ENCODE results near the gene C9orf78.
A peak's percentile ranks its signal among the peaks of the same experiment; 100 is the strongest.

DNA sequence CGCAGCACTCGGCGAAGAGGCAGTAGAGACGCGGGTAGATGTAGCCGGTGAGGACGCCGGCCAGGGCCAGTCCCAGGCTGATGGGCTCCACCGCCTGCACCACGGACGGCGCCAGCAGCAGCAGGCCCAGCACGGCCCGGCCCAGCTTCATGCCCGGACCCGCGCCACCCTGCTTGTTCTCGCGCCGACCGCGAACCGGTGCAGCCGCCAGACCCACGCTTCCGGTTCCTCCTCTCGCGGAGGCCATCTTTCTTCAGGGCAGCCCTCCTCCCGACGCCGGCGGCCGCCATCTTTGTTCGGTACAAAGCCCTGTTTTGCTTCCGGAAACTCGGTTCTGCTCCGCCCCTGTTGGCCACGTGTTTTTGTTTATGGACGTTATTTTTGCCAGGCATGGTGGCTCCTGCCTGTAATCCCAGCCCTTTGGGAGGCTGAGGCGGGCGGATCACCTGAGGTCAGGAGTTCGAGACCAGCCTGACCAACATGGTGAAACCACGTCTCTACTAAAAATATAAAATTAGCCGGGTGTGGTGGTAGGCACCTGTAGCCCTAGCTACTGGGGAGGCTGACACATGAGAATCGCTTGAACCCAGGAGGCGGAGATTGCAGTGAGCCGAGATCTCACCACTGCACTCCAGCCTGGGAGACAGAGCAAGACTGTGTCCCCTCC is 11.0 kb downstream of the C9orf78 start, which contains the start of gene TOR1A:
- TF ChIP-seq, protein P1, sequence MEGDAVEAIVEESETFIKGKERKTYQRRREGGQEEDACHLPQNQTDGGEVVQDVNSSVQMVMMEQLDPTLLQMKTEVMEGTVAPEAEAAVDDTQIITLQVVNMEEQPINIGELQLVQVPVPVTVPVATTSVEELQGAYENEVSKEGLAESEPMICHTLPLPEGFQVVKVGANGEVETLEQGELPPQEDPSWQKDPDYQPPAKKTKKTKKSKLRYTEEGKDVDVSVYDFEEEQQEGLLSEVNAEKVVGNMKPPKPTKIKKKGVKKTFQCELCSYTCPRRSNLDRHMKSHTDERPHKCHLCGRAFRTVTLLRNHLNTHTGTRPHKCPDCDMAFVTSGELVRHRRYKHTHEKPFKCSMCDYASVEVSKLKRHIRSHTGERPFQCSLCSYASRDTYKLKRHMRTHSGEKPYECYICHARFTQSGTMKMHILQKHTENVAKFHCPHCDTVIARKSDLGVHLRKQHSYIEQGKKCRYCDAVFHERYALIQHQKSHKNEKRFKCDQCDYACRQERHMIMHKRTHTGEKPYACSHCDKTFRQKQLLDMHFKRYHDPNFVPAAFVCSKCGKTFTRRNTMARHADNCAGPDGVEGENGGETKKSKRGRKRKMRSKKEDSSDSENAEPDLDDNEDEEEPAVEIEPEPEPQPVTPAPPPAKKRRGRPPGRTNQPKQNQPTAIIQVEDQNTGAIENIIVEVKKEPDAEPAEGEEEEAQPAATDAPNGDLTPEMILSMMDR (IDR thresholded peaks at IDR 0.05): no peak
- no peak for TF ChIP-seq EP300 (IDR thresholded peaks at IDR 0.05)
- TF ChIP-seq POLR2A (IDR thresholded peaks at IDR 0.05; ENCODE audit: low read depth): peak; percentile 17
- TF ChIP-seq POLR2AphosphoS5 (IDR thresholded peaks at IDR 0.05): peak; percentile 73 to 96
